Upper lobe of right lung (tissue), 1 donor: ENCODE measurements around the gene RFPL4AL1. TPM values are rescaled to one million over a fixed set of nuclear protein-coding genes. Genes with fewer than 3 reads are reported as not detected.

Experiments used
- ATAC-seq: fragments of 200-7000 bp; cut with Tn5 transposase; one replicate; pipeline ENCODE4 v1.9.1; 2020; ENCODE audit warnings: mild to moderate bottlenecking, moderate library complexity
- DNase-seq: peaks from one replicate; pipeline ENCODE4 v3.0.0-alpha.2; 2020
- H3K27ac ChIP-seq: fragments of 200-600 bp; one replicate; pipeline ENCODE4 v1.8.0; 2022
- H3K27me3 ChIP-seq: fragments of 200-600 bp; one replicate; pipeline ENCODE4 v1.8.0; 2022; ENCODE audit warnings: mild to moderate bottlenecking
- H3K36me3 ChIP-seq: fragments of 200-600 bp; one replicate; pipeline ENCODE4 v1.8.0; 2022
- H3K4me1 ChIP-seq: fragments of 200-600 bp; one replicate; pipeline ENCODE4 v1.8.0; 2022
- H3K4me3 ChIP-seq: fragments of 200-600 bp; one replicate; pipeline ENCODE4 v1.8.0; 2022; ENCODE audit warnings: mild to moderate bottlenecking
- H3K9me3 ChIP-seq: fragments of 200-600 bp; one replicate; pipeline ENCODE4 v1.8.0; 2022
- intact Hi-C: fragments of 100-400 bp; cut with DNase I; formaldehyde crosslinking; loops from one replicate; pipeline ENCODE4 v1.11.0; 2022
- total RNA-seq: library from RNA; stranded (reverse); fragmentation: NEBNext Ultra II Directional; extraction: Animal tissue kit (Norgen Biotek cat#: 25700); gene quantifications from one replicate; pipeline ENCODE4 v1.2.1, GENCODE V29; 2021
- TF ChIP-seq, protein P1 (sequence below): fragments of 200-600 bp; IDR thresholded peaks from one replicate; pipeline ENCODE4 v1.8.0; 2022; ENCODE audit warnings: antibody characterized with exemption
- donor health status: DM: no; HTN: yes; CAD: no; lungs with severe emphysema.

The RFPL4AL1 gene
- total RNA-seq, 1 donor from 2014 or later, result not detected

DNA sequence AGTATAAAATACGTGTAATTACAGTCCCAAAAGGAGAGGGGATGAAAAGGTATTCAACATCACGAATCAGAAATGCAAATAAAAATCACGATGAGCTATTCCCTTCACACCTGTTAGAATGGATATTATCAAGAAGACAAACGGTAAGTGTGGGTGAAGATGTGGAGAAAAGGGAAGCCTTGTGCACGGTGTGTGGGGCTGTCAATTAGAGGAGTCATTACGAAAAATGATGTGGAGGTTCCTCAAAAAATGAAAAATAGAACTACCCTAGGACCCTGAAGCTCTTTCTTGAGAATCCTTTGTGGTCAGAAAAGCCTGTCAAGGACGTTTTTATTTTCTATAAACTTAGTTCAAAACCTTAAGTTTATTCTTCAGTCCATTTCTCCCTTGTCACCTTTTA is 43.5 kb downstream of the RFPL4AL1 start:
- no peak for ATAC-seq
- intact Hi-C loops, result no loop called here

DNA sequence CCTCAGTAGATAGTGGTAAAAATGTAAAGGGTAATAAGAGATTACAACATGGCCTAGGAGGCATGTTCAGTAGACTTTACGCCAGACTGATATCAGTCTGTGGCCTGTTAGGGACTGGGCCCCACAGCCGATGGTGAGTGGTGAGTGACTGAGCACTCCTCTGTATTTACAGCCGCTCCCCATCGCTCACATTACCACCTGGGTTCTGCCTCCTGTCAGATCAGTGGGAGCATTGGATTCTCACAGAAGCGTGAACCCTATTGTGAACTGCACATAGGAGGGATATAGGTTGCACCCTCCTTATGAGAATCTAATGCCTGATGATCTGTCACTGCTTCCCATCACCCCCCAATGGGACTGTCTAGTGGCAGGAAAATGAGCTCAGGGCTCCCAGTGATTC is 45.0 kb downstream of the RFPL4AL1 start:
- no peaks in the 10 kb centered on the region for H3K36me3 ChIP-seq
- H3K4me3 ChIP-seq, result no peak overlapping the region
- ATAC-seq (no peak), DNase-seq (no peak)
- H3K9me3 ChIP-seq, result no peaks in the 10 kb centered on the region
- TF ChIP-seq, protein P1, sequence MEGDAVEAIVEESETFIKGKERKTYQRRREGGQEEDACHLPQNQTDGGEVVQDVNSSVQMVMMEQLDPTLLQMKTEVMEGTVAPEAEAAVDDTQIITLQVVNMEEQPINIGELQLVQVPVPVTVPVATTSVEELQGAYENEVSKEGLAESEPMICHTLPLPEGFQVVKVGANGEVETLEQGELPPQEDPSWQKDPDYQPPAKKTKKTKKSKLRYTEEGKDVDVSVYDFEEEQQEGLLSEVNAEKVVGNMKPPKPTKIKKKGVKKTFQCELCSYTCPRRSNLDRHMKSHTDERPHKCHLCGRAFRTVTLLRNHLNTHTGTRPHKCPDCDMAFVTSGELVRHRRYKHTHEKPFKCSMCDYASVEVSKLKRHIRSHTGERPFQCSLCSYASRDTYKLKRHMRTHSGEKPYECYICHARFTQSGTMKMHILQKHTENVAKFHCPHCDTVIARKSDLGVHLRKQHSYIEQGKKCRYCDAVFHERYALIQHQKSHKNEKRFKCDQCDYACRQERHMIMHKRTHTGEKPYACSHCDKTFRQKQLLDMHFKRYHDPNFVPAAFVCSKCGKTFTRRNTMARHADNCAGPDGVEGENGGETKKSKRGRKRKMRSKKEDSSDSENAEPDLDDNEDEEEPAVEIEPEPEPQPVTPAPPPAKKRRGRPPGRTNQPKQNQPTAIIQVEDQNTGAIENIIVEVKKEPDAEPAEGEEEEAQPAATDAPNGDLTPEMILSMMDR, result no peak
- intact Hi-C loops, result no loop called here
- peaks cover 10% of the 10 kb centered on the region for H3K27me3 ChIP-seq
- no peak overlapping the region for H3K27ac ChIP-seq
- H3K4me1 ChIP-seq, result no peaks in the 10 kb centered on the region

More for the DNA sequence above, 43.5 kb downstream of the RFPL4AL1 start:
- Histone ChIP-seq H3K36me3 (no peaks in the 10 kb centered on the region), H3K27me3 (peaks cover 10% of the 10 kb centered on the region), H3K4me1 (no peaks in the 10 kb centered on the region), H3K9me3 (no peaks in the 10 kb centered on the region), H3K4me3 (no peak overlapping the region), H3K27ac (no peak overlapping the region)
- DNase-seq, result no peak
- TF ChIP-seq, protein P1, result no peak

DNA sequence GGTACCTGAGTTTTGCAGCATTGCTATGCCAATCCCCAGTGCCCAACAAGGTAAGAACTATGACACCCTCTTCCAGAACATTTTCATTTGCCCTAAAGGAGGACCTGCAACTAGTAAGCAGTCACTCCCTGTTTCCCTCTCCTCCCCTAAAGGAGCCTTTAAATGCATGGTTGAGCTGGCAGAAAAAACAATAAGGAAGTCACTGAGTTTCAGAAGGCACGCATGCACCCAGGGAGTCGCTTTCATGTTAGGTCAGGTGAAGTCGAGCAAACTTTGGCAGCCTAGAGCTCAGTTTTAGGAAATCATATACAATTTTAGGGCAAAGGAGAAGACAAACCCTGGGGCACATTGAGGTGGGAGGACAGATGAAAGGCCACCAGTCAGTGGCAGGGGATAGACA is 51.1 kb downstream of the RFPL4AL1 start:
- Histone ChIP-seq H3K4me1 (no peaks in the 10 kb centered on the region), H3K27ac (no peak overlapping the region), H3K27me3 (no peaks in the 10 kb centered on the region), H3K36me3 (no peaks in the 10 kb centered on the region), H3K4me3 (no peak overlapping the region), H3K9me3 (no peaks in the 10 kb centered on the region)
- ATAC-seq (no peak), DNase-seq (no peak)
- TF ChIP-seq, protein P1, result no peak
- intact Hi-C loops, result no loop called here

Other genes starting within 250 kb of the RFPL4AL1 start
- not detected for gene SBK2, start 232.0 kb upstream of the RFPL4AL1 start, total RNA-seq
- gene SBK3, start 223.6 kb upstream of the RFPL4AL1 start, total RNA-seq, result 1.8 TPM
- 15.7 TPM for gene ZNF579, start 188.3 kb upstream of the RFPL4AL1 start, total RNA-seq
- gene FIZ1, start 169.6 kb upstream of the RFPL4AL1 start, total RNA-seq, result 14.9 TPM
- gene ZNF524, start 168.8 kb upstream of the RFPL4AL1 start, total RNA-seq, result 28.6 TPM
- 18.4 TPM for gene ZNF865, start 163.5 kb upstream of the RFPL4AL1 start, total RNA-seq
- gene ZNF784, start 144.6 kb upstream of the RFPL4AL1 start, total RNA-seq, result 9.7 TPM
- gene ZNF580, start 128.1 kb upstream of the RFPL4AL1 start, total RNA-seq, result 30.7 TPM
- 16.4 TPM for gene ZNF581, start 125.5 kb upstream of the RFPL4AL1 start, total RNA-seq
- gene CCDC106, start 120.9 kb upstream of the RFPL4AL1 start, total RNA-seq, result 11.1 TPM
- gene U2AF2, start 114.1 kb upstream of the RFPL4AL1 start, total RNA-seq, result 142 TPM
- 117 TPM for gene EPN1, start 93.9 kb upstream of the RFPL4AL1 start, total RNA-seq
- gene NLRP9, start 30.7 kb upstream of the RFPL4AL1 start, total RNA-seq, result not detected
- not detected for gene RFPL4A, start 10.0 kb upstream of the RFPL4AL1 start, total RNA-seq
- not detected for gene NLRP11, start 62.9 kb downstream of the RFPL4AL1 start, total RNA-seq
- gene NLRP4, start 67.4 kb downstream of the RFPL4AL1 start, total RNA-seq, result not detected
- gene NLRP13, start 163.2 kb downstream of the RFPL4AL1 start, total RNA-seq, result not detected
- gene NLRP8, start 178.7 kb downstream of the RFPL4AL1 start, total RNA-seq, result not detected
- not detected for gene NLRP5, start 217.7 kb downstream of the RFPL4AL1 start, total RNA-seq